Measurements from ENCODE around the gene IL4I1. TPM values are rescaled to one million over a fixed set of nuclear protein-coding genes. Genes with fewer than 3 reads are reported as not detected.
A peak's percentile ranks its signal among the peaks of the same experiment; 100 is the strongest.

Gene IL4I1
- total RNA-seq, 1 experiment from 2014 or later: 0.61 TPM

DNA sequence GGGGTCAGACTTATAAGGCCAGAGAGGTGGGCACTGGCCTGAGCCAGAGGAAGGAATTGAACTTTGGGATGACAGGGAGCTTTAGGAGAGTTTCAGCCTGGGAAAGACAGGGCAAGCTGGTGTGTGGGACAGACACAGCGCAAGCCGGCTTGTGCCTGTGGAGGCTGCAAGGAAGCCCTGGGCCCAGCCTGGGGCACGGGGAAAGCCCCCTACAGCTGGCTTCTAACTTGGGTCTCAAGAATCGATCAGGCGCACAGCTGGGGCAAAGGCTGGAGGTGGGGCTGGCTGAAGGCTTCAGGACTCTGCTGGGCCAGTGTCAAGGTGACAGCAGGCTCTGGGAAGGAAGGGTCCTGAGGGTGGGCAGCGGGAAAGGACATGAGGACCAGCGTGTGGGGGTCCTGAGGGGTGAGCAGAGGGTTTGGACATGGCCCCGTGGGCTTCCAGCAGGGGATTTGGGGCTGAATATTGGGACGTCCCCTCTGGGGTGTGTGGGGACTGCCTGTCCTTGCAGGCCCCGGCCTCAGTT lies 42.8 kb downstream of the IL4I1 start:
- Histone ChIP-seq H4K20me1 (ENCODE audit: control insufficient read depth, insufficient read depth, insufficient read length) (peaks cover 6% of the 10 kb centered on the region), H3K23ac (ENCODE audit: insufficient read length, low read depth, low read length) (no peak overlapping the region), H2BK5ac (ENCODE audit: insufficient read length, low read length) (no peak overlapping the region), H2AFZ (ENCODE audit: low read length) (no peak overlapping the region), H3K18ac (ENCODE audit: insufficient read length, low read depth, low read length) (no peak overlapping the region), H3T11ph (ENCODE audit: low read length) (no peak overlapping the region), H3K9me3 (ENCODE audit: control insufficient read depth, low read depth, low read length) (no peaks in the 10 kb centered on the region), H2BK12ac (ENCODE audit: insufficient read length, low read depth, low read length) (no peak overlapping the region), H2BK120ac (ENCODE audit: low read depth, low read length, poor library complexity, severe bottlenecking) (no peak overlapping the region), H3K14ac (ENCODE audit: insufficient read depth, low read length) (no peak overlapping the region), H3K4ac (ENCODE audit: low read depth, low read length) (no peak overlapping the region), H3K27ac (ENCODE audit: insufficient read length, low read depth, low read length) (no peak overlapping the region), H3K9ac (ENCODE audit: extremely low read depth, insufficient read length, low read length) (no peak overlapping the region), H3K4me1 (ENCODE audit: insufficient read depth, low read length) (no peaks in the 10 kb centered on the region; the same call in 1 of the 2 replicates), H3K23me2 (ENCODE audit: insufficient read length, low read depth, low read length, poor library complexity, severe bottlenecking) (peaks cover 10% of the 10 kb centered on the region), H4K91ac (ENCODE audit: insufficient read length, low read depth, low read length) (no peak overlapping the region), H4K5ac (ENCODE audit: insufficient read length, low read depth, low read length) (no peak overlapping the region), H2AK5ac (ENCODE audit: insufficient read length, low read length) (no peak overlapping the region), H3K79me1 (ENCODE audit: insufficient read depth, low read depth, low read length, poor library complexity, severe bottlenecking) (peaks cover 11% of the 10 kb centered on the region), H3K56ac (ENCODE audit: insufficient read length, low read depth, low read length) (no peak overlapping the region), H3K4me2 (ENCODE audit: insufficient read depth, insufficient read length, low read length) (no peak overlapping the region), H2BK20ac (ENCODE audit: low read depth, low read length, poor library complexity, severe bottlenecking) (no peak overlapping the region), H3K27me3 (ENCODE audit: insufficient read depth, low read length) (no peaks in the 10 kb centered on the region), H3K79me2 (ENCODE audit: insufficient read depth, low read length) (peaks cover 9% of the 10 kb centered on the region; the same call in 1 of the 2 replicates), H4K8ac (replicated peaks; ENCODE audit: insufficient read length, low read depth, low read length) (no peak overlapping the region), H2BK15ac (ENCODE audit: low read depth, low read length) (no peak overlapping the region)
- H3K27ac Mint-ChIP-seq: peak overlapping the region in 2 of 3 experiments; percentile 22 to 49; a peak in 2 of 7 replicates
- peaks cover 2% of the 10 kb centered on the region; the same call in 1 of the 2 replicates for H3K27me3 Mint-ChIP-seq (ENCODE audit: low read depth)
- DNase-seq: no peak
- TF ChIP-seq, protein P1, sequence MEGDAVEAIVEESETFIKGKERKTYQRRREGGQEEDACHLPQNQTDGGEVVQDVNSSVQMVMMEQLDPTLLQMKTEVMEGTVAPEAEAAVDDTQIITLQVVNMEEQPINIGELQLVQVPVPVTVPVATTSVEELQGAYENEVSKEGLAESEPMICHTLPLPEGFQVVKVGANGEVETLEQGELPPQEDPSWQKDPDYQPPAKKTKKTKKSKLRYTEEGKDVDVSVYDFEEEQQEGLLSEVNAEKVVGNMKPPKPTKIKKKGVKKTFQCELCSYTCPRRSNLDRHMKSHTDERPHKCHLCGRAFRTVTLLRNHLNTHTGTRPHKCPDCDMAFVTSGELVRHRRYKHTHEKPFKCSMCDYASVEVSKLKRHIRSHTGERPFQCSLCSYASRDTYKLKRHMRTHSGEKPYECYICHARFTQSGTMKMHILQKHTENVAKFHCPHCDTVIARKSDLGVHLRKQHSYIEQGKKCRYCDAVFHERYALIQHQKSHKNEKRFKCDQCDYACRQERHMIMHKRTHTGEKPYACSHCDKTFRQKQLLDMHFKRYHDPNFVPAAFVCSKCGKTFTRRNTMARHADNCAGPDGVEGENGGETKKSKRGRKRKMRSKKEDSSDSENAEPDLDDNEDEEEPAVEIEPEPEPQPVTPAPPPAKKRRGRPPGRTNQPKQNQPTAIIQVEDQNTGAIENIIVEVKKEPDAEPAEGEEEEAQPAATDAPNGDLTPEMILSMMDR (conservative IDR thresholded peaks at IDR 0.05): no peak
- peaks cover 0 to under 1% of the 10 kb centered on the region in 2 experiments; a peak in 2 of 5 replicates for H3K9me3 Mint-ChIP-seq
- H3K4me1 Mint-ChIP-seq: peaks cover 22 to 27% of the 10 kb centered on the region in 2 experiments
- no CpG with 5 or more reads among the region's 10 CpGs for WGBS (ENCODE audit: extremely low coverage, insufficient read length, low lambda C conversion rate)
- H3K36me3 Mint-ChIP-seq (ENCODE audit: insufficient read depth in 1 of 3, low read depth in 3 of 3): peaks cover 30 to 62% (median 62%) of the 10 kb centered on the region in 3 experiments
- peak overlapping the region; percentile 46 to 52 for H3K4me3 Mint-ChIP-seq

Data from H9 (cell line).